H1 (cell line): ENCODE measurements around the gene MCF2L2. TPM values are rescaled to one million over a fixed set of nuclear protein-coding genes. Genes with fewer than 3 reads are reported as not detected.

Experiments
- CTCF ChIA-PET: fragments of 300-600 bp; sonication (Branson Sonifier 250); formaldehyde crosslinking; loops from one replicate; lab custom pipeline; 2021; ENCODE audit not compliant: partially characterized antibody; lab: Charles Lee
- POLR2A ChIA-PET: fragments of 300-600 bp; sonication (Branson Sonifier 250); formaldehyde crosslinking; loops from one replicate; lab custom pipeline; 2021; ENCODE audit warnings: inconsistent platforms; ENCODE audit not compliant: partially characterized antibody; lab: Charles Lee
- DNase-seq, 2 experiments: peaks; one replicate each; pipeline versions ENCODE4 v3.0.0 to v3.0.0-alpha.2; 2010 to 2022; ENCODE audit warnings: low spot score in 2 of 2, low read depth in 1 of 2, mixed read lengths in 1 of 2
- FAIRE-seq: peaks from 2 replicates; lab custom pipeline; 2011; peaks lifted over from hg19 to GRCh38; lab: Jason Lieb, UNC
- H2AFZ ChIP-seq: 2 replicates; pipeline ENCODE4 v1.8.1; 2012; ENCODE audit warnings: low read length, inconsistent platforms
- H2AK5ac ChIP-seq: 2 replicates; pipeline ENCODE4 v1.6.1; 2013; ENCODE audit warnings: low read depth, low read length
- H2BK120ac ChIP-seq: replicated peaks from 2 replicates; pipeline ENCODE3; 2013; ENCODE audit warnings: low read depth, low read length, inconsistent platforms
- H2BK12ac ChIP-seq: 2 replicates; pipeline ENCODE4 v1.6.1; 2013; ENCODE audit warnings: low read depth, low read length
- H2BK15ac ChIP-seq: 2 replicates; pipeline ENCODE4 v1.6.1; 2013; ENCODE audit warnings: low read length
- H2BK20ac ChIP-seq: 2 replicates; pipeline ENCODE4 v1.6.1; 2013; ENCODE audit warnings: low read length
- H2BK5ac ChIP-seq: 2 replicates; pipeline ENCODE4 v1.6.1; 2013; ENCODE audit warnings: low read depth, low read length
- H3K14ac ChIP-seq: 2 replicates; pipeline ENCODE4 v1.6.1; 2013; ENCODE audit warnings: inconsistent platforms; ENCODE audit not compliant: insufficient read length
- H3K18ac ChIP-seq: 2 replicates; pipeline ENCODE4 v1.6.1; 2013; ENCODE audit warnings: low read length; ENCODE audit errors: extremely low read depth
- H3K23ac ChIP-seq: 2 replicates; pipeline ENCODE4 v1.6.1; 2013; ENCODE audit warnings: inconsistent platforms; ENCODE audit not compliant: insufficient read length
- H3K23me2 ChIP-seq: 2 replicates; pipeline ENCODE4 v1.6.1; 2013; ENCODE audit warnings: low read depth, low read length
- H3K27ac ChIP-seq: 2 replicates; pipeline ENCODE4 v1.6.1; 2011; ENCODE audit warnings: low read depth, low read length, inconsistent platforms
- H3K27me3 ChIP-seq, 4 experiments: replicated peaks in 1 of 4; 1 replicate in 1 of 4; 2 replicates in 3 of 4; pipeline versions ENCODE4 v1.6.1 to v1.8.1; 2011 to 2013; ENCODE audit warnings: low read length in 3 of 4, mild to moderate bottlenecking in 3 of 4, inconsistent platforms in 2 of 4, mixed read lengths in 2 of 4, moderate library complexity in 1 of 4; ENCODE audit not compliant: control insufficient read depth in 3 of 4, insufficient read depth in 3 of 4; ENCODE audit errors: extremely low read depth in 1 of 4
- H3K36me3 ChIP-seq, 4 experiments: 2 replicates each; pipeline versions ENCODE4 v1.6.1 to v1.8.1; 2011 to 2013; ENCODE audit warnings: mild to moderate bottlenecking in 4 of 4, low read length in 3 of 4, moderate library complexity in 2 of 4, control low read depth in 1 of 4, inconsistent platforms in 1 of 4; ENCODE audit not compliant: insufficient read depth in 4 of 4, control insufficient read depth in 2 of 4
- H3K4ac ChIP-seq: replicated peaks from 2 replicates; pipeline ENCODE3; 2013; ENCODE audit warnings: low read length, low read depth, mixed read lengths, inconsistent platforms; ENCODE audit not compliant: insufficient read length
- H3K4me1 ChIP-seq, 4 experiments: replicated peaks in 1 of 4; 1 replicate in 1 of 4; 2 replicates in 3 of 4; pipeline versions ENCODE4 v1.6.1 to v1.8.1; 2011 to 2013; ENCODE audit warnings: low read length in 3 of 4, inconsistent platforms in 2 of 4, mixed read lengths in 1 of 4; ENCODE audit not compliant: insufficient read depth in 4 of 4, control insufficient read depth in 3 of 4
- H3K4me2 ChIP-seq, 2 experiments: 2 replicates each; pipeline versions ENCODE4 v1.6.1 to v1.8.1; 2011 to 2013; ENCODE audit warnings: low read depth in 2 of 2, low read length in 2 of 2, control low read depth in 1 of 2, inconsistent platforms in 1 of 2, mild to moderate bottlenecking in 1 of 2; ENCODE audit not compliant: insufficient read depth in 1 of 2
- H3K4me3 ChIP-seq, 4 experiments: fragments of 200-600, 300-600 bp in 1 of 4; sonication (generic), shearing (Covaris generic), sonication (Bioruptor Twin) in 1 of 4; 2 replicates each; pipeline versions ENCODE4 v1.5.1 to v1.8.1; 2011 to 2016; ENCODE audit warnings: low read length in 4 of 4, low read depth in 3 of 4, control low read depth in 2 of 4, inconsistent platforms in 2 of 4, mild to moderate bottlenecking in 2 of 4, mixed read lengths in 1 of 4, moderate library complexity in 1 of 4; ENCODE audit not compliant: insufficient read depth in 2 of 4; ENCODE audit errors: extremely low read depth in 1 of 4
- H3K56ac ChIP-seq: replicated peaks from 2 replicates; pipeline ENCODE3; 2013; ENCODE audit warnings: low read depth, mild to moderate bottlenecking, mixed read lengths, low read length, inconsistent platforms; ENCODE audit not compliant: insufficient read length
- H3K79me1 ChIP-seq: 2 replicates; pipeline ENCODE4 v1.6.1; 2013; ENCODE audit warnings: low read depth, low read length, control low read depth
- H3K79me2 ChIP-seq, 2 experiments: 2 replicates each; pipeline versions ENCODE4 v1.6.1 to v1.8.1; 2012 to 2013; ENCODE audit warnings: low read length in 2 of 2, mild to moderate bottlenecking in 2 of 2, inconsistent platforms in 1 of 2; ENCODE audit not compliant: insufficient read depth in 2 of 2, control insufficient read depth in 1 of 2
- H3K9ac ChIP-seq, 4 experiments: replicated peaks in 1 of 4; 1 replicate in 1 of 4; 2 replicates in 3 of 4; pipeline versions ENCODE4 v1.6.1 to v1.8.1; 2011 to 2013; ENCODE audit warnings: low read depth in 3 of 4, low read length in 3 of 4, control low read depth in 2 of 4, mild to moderate bottlenecking in 2 of 4, moderate library complexity in 2 of 4, inconsistent platforms in 1 of 4; ENCODE audit errors: extremely low read depth in 1 of 4
- H3K9me3 ChIP-seq, 2 experiments: 2 replicates each; pipeline versions ENCODE4 v1.6.1 to v1.8.1; 2012 to 2013; ENCODE audit warnings: mild to moderate bottlenecking in 2 of 2, moderate library complexity in 2 of 2, control low read depth in 1 of 2, inconsistent platforms in 1 of 2, low read depth in 1 of 2, low read length in 1 of 2, mixed read lengths in 1 of 2; ENCODE audit not compliant: insufficient read depth in 2 of 2
- H4K20me1 ChIP-seq, 2 experiments: replicated peaks in 1 of 2; 2 replicates each; pipeline versions ENCODE3 to v1.8.1; 2011 to 2013; ENCODE audit warnings: inconsistent platforms in 2 of 2, low read length in 2 of 2, mild to moderate bottlenecking in 1 of 2; ENCODE audit not compliant: insufficient read depth in 2 of 2, control insufficient read depth in 1 of 2
- H4K5ac ChIP-seq: 2 replicates; pipeline ENCODE4 v1.6.1; 2013; ENCODE audit warnings: low read length, low read depth, mixed read lengths, inconsistent platforms; ENCODE audit not compliant: insufficient read length
- H4K8ac ChIP-seq: 2 replicates; pipeline ENCODE4 v1.8.0; 2013; ENCODE audit warnings: mild to moderate bottlenecking, moderate library complexity, low read length, inconsistent platforms; ENCODE audit not compliant: insufficient read depth; ENCODE audit errors: extremely low read depth
- H4K91ac ChIP-seq: replicated peaks from 2 replicates; pipeline ENCODE3; 2013; ENCODE audit warnings: low read length, mixed read lengths, inconsistent platforms; ENCODE audit not compliant: insufficient read length
- BCL11A ChIP-seq, 2 experiments: IDR thresholded peaks; one replicate each; pipeline ENCODE4 v1.6.1; 2011; ENCODE audit warnings: low read depth in 2 of 2, low read length in 2 of 2, mild to moderate bottlenecking in 2 of 2
- CREB1 ChIP-seq: IDR thresholded peaks from 2 replicates; pipeline ENCODE4 v1.6.1; 2012; ENCODE audit warnings: inconsistent platforms
- E2F6 ChIP-seq: IDR thresholded peaks from 2 replicates; pipeline ENCODE4 v1.6.1; 2012; ENCODE audit warnings: inconsistent platforms
- GABPA ChIP-seq: IDR thresholded peaks from 2 replicates; pipeline ENCODE4 v1.6.1; 2011; ENCODE audit warnings: mild to moderate bottlenecking, low read length, moderate library complexity, borderline replicate concordance; ENCODE audit not compliant: insufficient read depth
- GTF2F1 ChIP-seq: IDR thresholded peaks from 2 replicates; pipeline ENCODE4 v1.6.1; 2012; ENCODE audit warnings: low read depth, low read length, improper control_type of control experiment, borderline replicate concordance
- KDM1A ChIP-seq: fragments of 200-600, 300-600 bp; sonication (generic); IDR thresholded peaks from 2 replicates; pipeline ENCODE4 v1.7.1; 2016; ENCODE audit warnings: mild to moderate bottlenecking, low read length, borderline replicate concordance
- POLR2A ChIP-seq, 2 experiments: IDR thresholded peaks; 1 replicate in 1 of 2; 2 replicates in 1 of 2; pipeline ENCODE4 v1.6.1; 2011; ENCODE audit warnings: low read depth in 2 of 2, low read length in 2 of 2, mild to moderate bottlenecking in 2 of 2; ENCODE audit errors: control extremely low read depth in 1 of 2
- SP1 ChIP-seq: IDR thresholded peaks from 2 replicates; pipeline ENCODE4 v1.6.1; 2011; ENCODE audit warnings: low read depth, low read length
- SP2 ChIP-seq: IDR thresholded peaks from 2 replicates; pipeline ENCODE4 v1.6.1; 2012; ENCODE audit warnings: mild to moderate bottlenecking, low read length, inconsistent platforms
- TAF1 ChIP-seq: IDR thresholded peaks from 2 replicates; pipeline ENCODE4 v1.6.1; 2011; ENCODE audit warnings: mild to moderate bottlenecking, low read depth, low read length
- TCF12 ChIP-seq: IDR thresholded peaks from 2 replicates; pipeline ENCODE4 v1.6.1; 2011; ENCODE audit warnings: low read depth, mild to moderate bottlenecking, low read length
- WGBS, 2 experiments: shearing (Covaris generic) in 1 of 2; methylation state at CpG; one replicate each; pipeline versions ENCODE4 v1.1.6 to v1.1.7; 2013 to 2015; ENCODE audit warnings: low lambda C conversion rate in 2 of 2, mixed read lengths in 2 of 2, inconsistent platforms in 1 of 2, low coverage in 1 of 2, missing lambda C conversion rate in 1 of 2; ENCODE audit not compliant: insufficient replicate concordance in 2 of 2, insufficient coverage in 1 of 2, insufficient read length in 1 of 2; ENCODE audit errors: extremely low coverage in 1 of 2, missing lambda C conversion rate in 1 of 2; 5-methylcytosine and 5-hydroxymethylcytosine counted together
- polyA plus RNA-seq, 7 experiments: library from polyadenylated mRNA; depleted of rRNA in 3 of 7; stranded (reverse) in 5 of 7; unstranded in 2 of 7; fragments of >200 nt in 5 of 7; fragments of 200-250 nt in 2 of 7; gene quantifications; 1 replicate in 5 of 7; 2 replicates in 1 of 7; 4 replicates in 1 of 7; pipeline versions ENCODE4 v1.2.1 to v1.2.3, GENCODE V29; 2011 to 2013; ENCODE audit warnings: missing spikeins in 2 of 7, mixed read lengths in 2 of 7
- total RNA-seq: library from RNA; stranded (reverse); fragmentation: NEBNext Ultra II Directional; extraction: Animal tissue kit (Norgen Biotek cat#: 25700); gene quantifications from 2 replicates; pipeline ENCODE4 v1.2.1, GENCODE V29; 2021

The MCF2L2 gene
- total and polyA plus RNA-seq, 2 of the 8 experiments (the other 6 are each of a cell fraction or from before 2014, with no cell fraction given), result 4.1 to 13.7 TPM

GRCh38 chr3:183332487-183332886, 95.9 kb downstream of the MCF2L2 start:
- H2BK12ac ChIP-seq, result no peak overlapping the region
- H3K4me2 ChIP-seq, result no peak overlapping the region
- ChIA-PET POLR2A (no interaction called here), CTCF (interaction anchor here (0.5 to 1.0 kb wide), 2 partner anchors 8 to 623 kb away, joined by 3 read pairs; no protein-coding TSS in a partner anchor)
- no peak overlapping the region for H4K8ac ChIP-seq
- no peak for DNase-seq
- H3K27me3 ChIP-seq, result no peaks in the 10 kb centered on the region
- FAIRE-seq, result peak; percentile 28
- H4K20me1 ChIP-seq, result no peaks in the 10 kb centered on the region
- H3K79me2 ChIP-seq, result no peaks in the 10 kb centered on the region
- H3K4ac ChIP-seq, result no peak overlapping the region
- no peak overlapping the region for H4K91ac ChIP-seq
- H3K27ac ChIP-seq, result no peak overlapping the region
- H3K56ac ChIP-seq, result no peak overlapping the region
- H2AK5ac ChIP-seq, result no peak overlapping the region
- no peak overlapping the region for H3K9ac ChIP-seq
- H3K4me1 ChIP-seq, result peaks cover 2 to 11% (median 7%) of the 10 kb centered on the region in 4 experiments; a peak in 4 of 7 replicates
- H2AFZ ChIP-seq, result no peak overlapping the region
- H3K36me3 ChIP-seq, result no peaks in the 10 kb centered on the region
- no peak overlapping the region for H2BK20ac ChIP-seq
- H2BK5ac ChIP-seq, result no peak overlapping the region
- no peaks in the 10 kb centered on the region for H3K9me3 ChIP-seq
- 88% methylated on average over 8 of the region's 8 CpGs; no CpG with 5 or more reads in 1 of the 2 experiments for WGBS, 2 experiments
- H2BK120ac ChIP-seq, result no peak overlapping the region
- no peak overlapping the region for H3K4me3 ChIP-seq
- H3K18ac ChIP-seq, result no peak overlapping the region
- no peak overlapping the region for H3K14ac ChIP-seq
- no peak overlapping the region for H4K5ac ChIP-seq
- no peaks in the 10 kb centered on the region for H3K79me1 ChIP-seq
- no peaks in the 10 kb centered on the region for H3K23me2 ChIP-seq
- H2BK15ac ChIP-seq, result no peak overlapping the region
- no peak overlapping the region for H3K23ac ChIP-seq
- TF ChIP-seq CREB1 (no peak), SP2 (no peak), E2F6 (no peak), KDM1A (no peak), GABPA (no peak), GTF2F1 (no peak), SP1 (no peak), BCL11A (IDR thresholded peaks at IDR 0.05; ENCODE audit: low read depth in 2 of 2, low read length in 2 of 2) (no peak), POLR2A (IDR thresholded peaks at IDR 0.05; ENCODE audit: control extremely low read depth in 1 of 2, low read depth in 2 of 2, low read length in 2 of 2) (no peak), TCF12 (no peak), TAF1 (no peak)
